Neural progenitor cell (in vitro differentiated cells): ENCODE measurements around the gene SDC1. TPM values are rescaled to one million over a fixed set of nuclear protein-coding genes. Genes with fewer than 3 reads are reported as not detected.
A peak's percentile ranks its signal among the peaks of the same experiment; 100 is the strongest.

ENCODE experiments used
- DNase-seq: peaks from one replicate; pipeline ENCODE4 v3.0.0-alpha.2; 2016; ENCODE audit warnings: low spot score
- H2AFZ ChIP-seq: fragments of 200-600 bp; sonication (generic); replicated peaks from 2 replicates; pipeline ENCODE4 v1.6.1; 2016; ENCODE audit warnings: antibody characterized with exemption
- H3F3A ChIP-seq: fragments of 200-600 bp; sonication (generic); 2 replicates; pipeline ENCODE4 v1.6.1; 2016; ENCODE audit warnings: antibody characterized with exemption, low read depth
- H3K27ac ChIP-seq: fragments of 200-600 bp; sonication (generic); 2 replicates; pipeline ENCODE4 v1.5.1; 2016; ENCODE audit warnings: mild to moderate bottlenecking
- H3K27me3 ChIP-seq: fragments of 200-600 bp; sonication (generic); 2 replicates; pipeline ENCODE4 v1.6.1; 2016; ENCODE audit warnings: mild to moderate bottlenecking, moderate library complexity
- H3K36me3 ChIP-seq: fragments of 200-600 bp; sonication (generic); 2 replicates; pipeline ENCODE4 v1.5.1; 2016
- H3K4me1 ChIP-seq: fragments of 200-600 bp; sonication (generic); 2 replicates; pipeline ENCODE4 v1.6.1; 2016; ENCODE audit warnings: mixed run types
- H3K4me2 ChIP-seq: fragments of 200-600 bp; sonication (generic); 2 replicates; pipeline ENCODE4 v1.6.1; 2016
- H3K4me3 ChIP-seq: fragments of 200-600 bp; sonication (generic); 2 replicates; pipeline ENCODE4 v1.5.1; 2016
- H3K79me2 ChIP-seq: fragments of 200-600 bp; sonication (generic); 2 replicates; pipeline ENCODE4 v1.6.1; 2016; ENCODE audit warnings: low read depth
- H3K9ac ChIP-seq: fragments of 200-600 bp; sonication (generic); 2 replicates; pipeline ENCODE4 v1.6.1; 2016
- H3K9me3 ChIP-seq: fragments of 200-600 bp; sonication (generic); 2 replicates; pipeline ENCODE4 v1.5.1; 2016; ENCODE audit warnings: low read depth
- H4K20me1 ChIP-seq: fragments of 200-600 bp; sonication (generic); 2 replicates; pipeline ENCODE4 v1.6.1; 2016; ENCODE audit warnings: low read depth
- H3K27ac Mint-ChIP-seq: 3 replicates; pipeline ENCODE4 v1.8.0; 2021; ENCODE audit warnings: mixed read lengths
- H3K27me3 Mint-ChIP-seq: 2 replicates; pipeline ENCODE4 v1.8.0; 2022; ENCODE audit warnings: low read depth, mild to moderate bottlenecking, inconsistent platforms, moderate library complexity, mixed read lengths; ENCODE audit not compliant: insufficient read depth
- H3K36me3 Mint-ChIP-seq: 3 replicates; pipeline ENCODE4 v1.8.0; 2021; ENCODE audit warnings: mixed read lengths
- H3K4me1 Mint-ChIP-seq: 3 replicates; pipeline ENCODE4 v1.8.0; 2021; ENCODE audit warnings: mixed read lengths
- H3K4me3 Mint-ChIP-seq: 3 replicates; pipeline ENCODE4 v1.8.0; 2021; ENCODE audit warnings: mild to moderate bottlenecking, moderate library complexity, mixed read lengths
- H3K9me3 Mint-ChIP-seq: 3 replicates; pipeline ENCODE4 v1.8.0; 2020; ENCODE audit warnings: mixed read lengths
- CTCF ChIP-seq: fragments of 200-600 bp; sonication (generic); IDR thresholded peaks from 2 replicates; pipeline ENCODE4 v1.5.1; 2017; ENCODE audit warnings: antibody characterized with exemption, mild to moderate bottlenecking
- EZH2 ChIP-seq: fragments of 200-600 bp; sonication (generic); IDR thresholded peaks from 2 replicates; pipeline ENCODE4 v1.6.1; 2017; ENCODE audit warnings: antibody characterized with exemption, mild to moderate bottlenecking, moderate library complexity
- EZH2phosphoT487 ChIP-seq: fragments of 200-600 bp; sonication (generic); IDR thresholded peaks from 2 replicates; pipeline ENCODE4 v1.6.1; 2017; ENCODE audit warnings: antibody characterized with exemption
- total RNA-seq: library from RNA; depleted of rRNA; stranded (reverse); fragments of >200 nt; gene quantifications from 2 replicates; pipeline ENCODE4 v1.2.3, GENCODE V29; 2015; ENCODE audit warnings: low replicate concordance

SDC1 gene
- total RNA-seq, 1 donor from 2014 or later, result 27.5 TPM

- peaks cover 13% of the 10 kb centered on the region for H3K79me2 ChIP-seq
- no peaks in the 10 kb centered on the region for H3K36me3 ChIP-seq
Measured at GRCh38 chr2:20227894-20228505, 3.1 kb upstream of the SDC1 start.

GRCh38 chr2:20226152-20226545, 1.2 kb upstream of the SDC1 start:
- H4K20me1 ChIP-seq, result peaks cover 20% of the 10 kb centered on the region
- no peak overlapping the region for H3K27ac ChIP-seq
- no peaks in the 10 kb centered on the region for H3K36me3 ChIP-seq
- no peak overlapping the region for H2AFZ ChIP-seq
- peaks cover 23% of the 10 kb centered on the region for H3K4me1 Mint-ChIP-seq
- H3K4me3 ChIP-seq, result no peak overlapping the region
- no peak overlapping the region for H3K27ac Mint-ChIP-seq
- H3K27me3 ChIP-seq, result peaks cover 9% of the 10 kb centered on the region
- TF ChIP-seq CTCF (no peak), EZH2 (no peak), EZH2phosphoT487 (no peak)
- H3F3A ChIP-seq, result peaks cover 24% of the 10 kb centered on the region
- H3K27me3 Mint-ChIP-seq, result peaks cover 16% of the 10 kb centered on the region
- no peaks in the 10 kb centered on the region for H3K9me3 Mint-ChIP-seq
- no peak overlapping the region for H3K9ac ChIP-seq
- no peak for DNase-seq
- peaks cover 32% of the 10 kb centered on the region for H3K79me2 ChIP-seq
- no peak overlapping the region for H3K4me2 ChIP-seq
- no peaks in the 10 kb centered on the region for H3K36me3 Mint-ChIP-seq
- peak overlapping the region; percentile 86 for H3K4me3 Mint-ChIP-seq
- H3K4me1 ChIP-seq, result peaks cover 24% of the 10 kb centered on the region
- no peaks in the 10 kb centered on the region for H3K9me3 ChIP-seq

More at GRCh38 chr2:20227894-20228505, 3.1 kb upstream of the SDC1 start:
- Histone ChIP-seq H3K27ac (no peak overlapping the region), H3K27me3 (peaks cover 9% of the 10 kb centered on the region), H3K4me2 (no peak overlapping the region), H3F3A (peaks cover 18% of the 10 kb centered on the region), H3K4me1 (peaks cover 6% of the 10 kb centered on the region), H2AFZ (no peak overlapping the region), H3K4me3 (no peak overlapping the region), H3K9me3 (no peaks in the 10 kb centered on the region), H3K9ac (no peak overlapping the region), H4K20me1 (peaks cover 1% of the 10 kb centered on the region)
- H3K27me3 Mint-ChIP-seq, result peaks cover 16% of the 10 kb centered on the region
- peaks cover 5% of the 10 kb centered on the region for H3K4me1 Mint-ChIP-seq
- TF ChIP-seq CTCF (peak; percentile 6), EZH2 (no peak)
- H3K27ac Mint-ChIP-seq, result no peak overlapping the region
- H3K4me3 Mint-ChIP-seq, result no peak overlapping the region
- H3K9me3 Mint-ChIP-seq, result no peaks in the 10 kb centered on the region
- no peak for DNase-seq
- H3K36me3 Mint-ChIP-seq, result no peaks in the 10 kb centered on the region

GRCh38 chr2:20225294-20226151, 593 bp upstream of the SDC1 start:
- no peak overlapping the region for H3K27ac Mint-ChIP-seq
- H3K36me3 Mint-ChIP-seq, result no peaks in the 10 kb centered on the region
- DNase-seq, result peak; percentile 89
- H3K9me3 Mint-ChIP-seq, result no peaks in the 10 kb centered on the region
- Histone ChIP-seq H3K4me3 (peak overlapping the region; percentile 77), H3F3A (peaks cover 24% of the 10 kb centered on the region), H4K20me1 (peaks cover 26% of the 10 kb centered on the region), H3K27me3 (peaks cover 9% of the 10 kb centered on the region), H3K4me1 (peaks cover 25% of the 10 kb centered on the region), H3K79me2 (peaks cover 38% of the 10 kb centered on the region), H2AFZ (peak overlapping the region; percentile 75), H3K36me3 (no peaks in the 10 kb centered on the region), H3K27ac (no peak overlapping the region), H3K9ac (no peak overlapping the region), H3K9me3 (no peaks in the 10 kb centered on the region), H3K4me2 (peak overlapping the region; percentile 99)
- peaks cover 10% of the 10 kb centered on the region for H3K27me3 Mint-ChIP-seq
- H3K4me1 Mint-ChIP-seq, result peaks cover 28% of the 10 kb centered on the region
- peak; percentile 63 for TF ChIP-seq CTCF
- TF ChIP-seq EZH2phosphoT487, result no peak
- peak; percentile 46 for TF ChIP-seq EZH2
- peak overlapping the region; percentile 86 for H3K4me3 Mint-ChIP-seq
